HEK293 (cell line): Measurements from ENCODE around the gene SPATA2.
"Not testable (repeated sequence)": the region's sequence is repeated elsewhere in the genome, so short reads cannot be mapped to it uniquely, and the experiment has no call there.

Experiments
- CTCF ChIA-PET: fragments of 350-600 bp; formaldehyde crosslinking; extraction: SDS; loops from one replicate; lab custom pipeline; 2021; ENCODE audit warnings: antibody characterized with exemption; lab: Yijun Ruan, JAX
- POLR2A ChIA-PET: fragments of 300-600 bp; formaldehyde crosslinking; extraction: SDS; loops from one replicate; lab custom pipeline; 2020; ENCODE audit warnings: antibody characterized with exemption, inconsistent platforms; lab: Yijun Ruan, JAX
- H3K27ac ChIP-seq: fragments of 200-500 bp; sonication (Bioruptor generic); 2 replicates; pipeline ENCODE4 v1.5.1; 2014; ENCODE audit warnings: low read depth, low read length, control low read depth, inconsistent platforms; ENCODE audit errors: extremely low read depth
- H3K36me3 ChIP-seq, 2 experiments: fragments of 200-500 bp in 1 of 2; sonication (Bioruptor generic) in 1 of 2; 1 replicate in 1 of 2; 2 replicates in 1 of 2; pipeline ENCODE4 v1.5.1; 2014 to 2017; ENCODE audit warnings: inconsistent platforms in 2 of 2, low read length in 2 of 2; ENCODE audit not compliant: control insufficient read depth in 2 of 2, insufficient read depth in 1 of 2
- H3K4me1 ChIP-seq: fragments of 200-500 bp; sonication (Bioruptor generic); 2 replicates; pipeline ENCODE4 v1.5.1; 2014; ENCODE audit warnings: mild to moderate bottlenecking, low read length, inconsistent platforms; ENCODE audit not compliant: control insufficient read depth, insufficient read depth
- H3K4me3 ChIP-seq: 2 replicates; pipeline ENCODE4 v1.5.1; 2011; ENCODE audit warnings: low read depth, mild to moderate bottlenecking, control low read depth, low read length, moderate library complexity
- H3K9me3 ChIP-seq: fragments of 200-500 bp; sonication (Bioruptor generic); 2 replicates; pipeline ENCODE4 v1.5.1; 2014; ENCODE audit warnings: low read depth, low read length, inconsistent platforms; ENCODE audit not compliant: control insufficient read depth, insufficient read depth
- BCL11A ChIP-seq: fragments of 450-650 bp; formaldehyde crosslinking; IDR thresholded peaks from 2 replicates; pipeline ENCODE4 v1.5.1; 2016; ENCODE audit warnings: low read depth, missing biosample characterization, missing genetic modification characterization
- EGR2 ChIP-seq: fragments of 450-650 bp; formaldehyde crosslinking; IDR thresholded peaks from 2 replicates; pipeline ENCODE4 v1.5.1; 2016; ENCODE audit warnings: low read depth, missing biosample characterization, missing genetic modification characterization
- GFI1B ChIP-seq: fragments of 450-650 bp; formaldehyde crosslinking; IDR thresholded peaks from 2 replicates; pipeline ENCODE4 v1.5.1; 2016; ENCODE audit warnings: missing biosample characterization, missing genetic modification characterization
- SP2 ChIP-seq: fragments of 450-650 bp; formaldehyde crosslinking; IDR thresholded peaks from 2 replicates; pipeline ENCODE4 v1.5.1; 2016; ENCODE audit warnings: missing biosample characterization, missing genetic modification characterization
- TRIM28 ChIP-seq: IDR thresholded peaks from 2 replicates; pipeline ENCODE4 v1.6.1; 2011; ENCODE audit warnings: low read length, control low read depth, borderline replicate concordance
- ZBTB48 ChIP-seq: fragments of 450-650 bp; formaldehyde crosslinking; IDR thresholded peaks from 2 replicates; pipeline ENCODE4 v1.5.1; 2016; ENCODE audit warnings: missing biosample characterization, missing genetic modification characterization
- ZNF155 ChIP-seq: fragments of 450-650 bp; formaldehyde crosslinking; IDR thresholded peaks from 2 replicates; pipeline ENCODE4 v1.5.1; 2016; ENCODE audit warnings: missing biosample characterization, missing genetic modification characterization
- ZNF157 ChIP-seq: fragments of 450-650 bp; formaldehyde crosslinking; IDR thresholded peaks from 2 replicates; pipeline ENCODE4 v1.5.1; 2016; ENCODE audit warnings: missing biosample characterization, missing genetic modification characterization
- ZNF311 ChIP-seq: fragments of 450-650 bp; formaldehyde crosslinking; IDR thresholded peaks from 2 replicates; pipeline ENCODE4 v1.5.1; 2017; ENCODE audit warnings: missing biosample characterization, missing genetic modification characterization, borderline replicate concordance
- ZNF544 ChIP-seq: fragments of 450-650 bp; formaldehyde crosslinking; IDR thresholded peaks from 2 replicates; pipeline ENCODE4 v1.5.0; 2017; ENCODE audit warnings: missing biosample characterization, missing genetic modification characterization
- ZNF600 ChIP-seq: fragments of 450-650 bp; formaldehyde crosslinking; IDR thresholded peaks from 2 replicates; pipeline ENCODE4 v1.5.1; 2016; ENCODE audit warnings: missing biosample characterization, missing genetic modification characterization
- ZNF610 ChIP-seq: fragments of 450-650 bp; formaldehyde crosslinking; IDR thresholded peaks from 2 replicates; pipeline ENCODE4 v1.5.1; 2016; ENCODE audit warnings: missing biosample characterization, missing genetic modification characterization, borderline replicate concordance
- ZNF626 ChIP-seq: fragments of 450-650 bp; sonication (Bioruptor Pico); formaldehyde crosslinking; IDR thresholded peaks from 2 replicates; pipeline ENCODE4 v1.5.1; 2018; ENCODE audit warnings: missing biosample characterization, missing genetic modification characterization, inconsistent platforms
- ZNF830 ChIP-seq: fragments of 450-650 bp; IDR thresholded peaks from 2 replicates; pipeline ENCODE4 v1.5.0; 2018; ENCODE audit warnings: missing biosample characterization, missing genetic modification characterization, low read depth, mild to moderate bottlenecking, moderate library complexity
- ZSCAN16 ChIP-seq: fragments of 450-650 bp; formaldehyde crosslinking; IDR thresholded peaks from 2 replicates; pipeline ENCODE4 v1.5.1; 2016; ENCODE audit warnings: missing biosample characterization, missing genetic modification characterization
- ZSCAN23 ChIP-seq: fragments of 450-650 bp; formaldehyde crosslinking; IDR thresholded peaks from 2 replicates; pipeline ENCODE4 v1.5.1; 2016; ENCODE audit warnings: missing biosample characterization, missing genetic modification characterization
- ZSCAN5A ChIP-seq: fragments of 450-650 bp; formaldehyde crosslinking; IDR thresholded peaks from 2 replicates; pipeline ENCODE4 v1.5.1; 2016; ENCODE audit warnings: missing biosample characterization, missing genetic modification characterization
- TF ChIP-seq, protein P1 (sequence below): fragments of 450-650 bp; formaldehyde crosslinking; IDR thresholded peaks from 2 replicates; pipeline ENCODE4 v1.5.1; 2016; ENCODE audit warnings: missing biosample characterization, missing genetic modification characterization, borderline replicate concordance
- TF ChIP-seq, protein P2 (sequence below): fragments of 450-650 bp; formaldehyde crosslinking; IDR thresholded peaks from 2 replicates; pipeline ENCODE4 v1.5.1; 2016; ENCODE audit warnings: missing biosample characterization, missing genetic modification characterization

The SPATA2 gene

DNA sequence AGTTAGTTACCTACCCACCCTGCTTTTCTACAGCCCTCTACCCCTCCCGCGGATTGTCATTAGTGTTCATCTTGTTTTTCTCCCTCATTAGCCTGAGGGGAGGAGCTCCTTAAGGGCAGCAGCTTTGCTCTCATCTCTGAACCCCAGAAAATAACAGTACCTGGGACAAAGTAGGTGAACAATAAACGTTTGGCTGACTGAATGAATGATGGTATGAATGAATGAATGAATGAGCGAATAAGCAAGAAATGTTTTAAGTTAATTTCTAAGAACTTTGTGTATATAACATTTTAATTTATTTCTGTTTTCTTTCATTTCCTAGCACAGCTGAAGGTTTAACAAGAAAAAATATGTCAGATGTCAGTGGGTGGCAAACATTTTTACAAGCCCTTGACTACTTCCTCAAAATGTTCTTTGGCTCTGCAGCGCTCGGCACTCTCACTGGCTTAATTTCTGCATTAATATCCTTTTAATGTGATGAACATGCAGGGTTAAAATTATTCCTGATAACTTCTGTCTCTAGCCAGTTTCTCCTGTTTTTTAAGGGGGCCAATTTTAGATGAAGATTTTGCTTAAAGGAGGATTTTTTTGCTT, 52.6 kb downstream of the SPATA2 start:
- Histone ChIP-seq H3K4me1 (no peaks in the 10 kb centered on the region), H3K9me3 (no peaks in the 10 kb centered on the region), H3K4me3 (no peak overlapping the region), H3K27ac (no peak overlapping the region), H3K36me3 (peaks cover 0 to 30% of the 10 kb centered on the region in 2 experiments; a peak in 1 of 3 replicates)
- no peak for TF ChIP-seq BCL11A (tag by site-specific recombination)
- TF ChIP-seq ZNF544 (tag by site-specific recombination): no peak
- no peak for TF ChIP-seq ZNF157 (tag by site-specific recombination)
- TF ChIP-seq ZNF626 (tag by site-specific recombination): no peak
- TF ChIP-seq GFI1B (tag by site-specific recombination): no peak
- TF ChIP-seq ZNF155 (tag by site-specific recombination): no peak
- CTCF ChIA-PET: no interaction called here
- POLR2A ChIA-PET: interaction anchor here (0.6 kb wide), 3 partner anchors 44 to 203 kb away, joined by 4 to 6 read pairs (median 5); no protein-coding TSS in a partner anchor

GRCh38 chr20:49861232-49861631, 54.1 kb downstream of the SPATA2 start:
- H3K27ac ChIP-seq, H3K4me1 ChIP-seq, H3K4me3 ChIP-seq, CTCF ChIA-PET, POLR2A ChIA-PET, H3K9me3 ChIP-seq: not testable (repeated sequence)
- peaks cover 5 to 35% of the 10 kb centered on the region in 2 experiments; a peak in 2 of 3 replicates for H3K36me3 ChIP-seq

DNA sequence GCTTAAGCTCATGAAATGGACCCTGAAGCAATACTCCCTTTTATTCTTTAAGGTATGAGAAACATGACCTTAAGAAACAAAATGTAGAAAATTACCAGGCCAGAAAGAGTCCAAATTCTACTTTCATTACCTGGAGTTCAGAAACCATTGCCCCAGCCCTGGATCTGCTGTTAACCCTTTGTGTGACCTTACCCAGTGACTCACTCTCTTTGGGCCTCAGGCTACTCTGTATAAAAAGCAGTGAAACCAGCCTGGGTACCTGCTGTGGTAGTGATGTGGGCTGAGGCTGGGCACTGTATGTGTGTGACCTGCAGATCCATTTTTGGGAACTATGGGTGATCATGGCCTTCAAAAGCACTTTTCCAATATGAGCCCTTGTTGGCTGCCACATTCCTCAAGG, 55.5 kb downstream of the SPATA2 start:
- CTCF ChIA-PET: interaction anchor here (0.6 to 1.3 kb wide), 5 partner anchors 13 to 619 kb away, joined by 3 to 7 read pairs (median 4); no protein-coding TSS in a partner anchor
- POLR2A ChIA-PET: no interaction called here
- H3K9me3 ChIP-seq: no peaks in the 10 kb centered on the region
- H3K4me1 ChIP-seq: no peaks in the 10 kb centered on the region
- H3K36me3 ChIP-seq: peaks cover 5 to 36% of the 10 kb centered on the region in 2 experiments; a peak in 2 of 3 replicates
- H3K27ac ChIP-seq: no peak overlapping the region
- TF ChIP-seq, protein P1, sequence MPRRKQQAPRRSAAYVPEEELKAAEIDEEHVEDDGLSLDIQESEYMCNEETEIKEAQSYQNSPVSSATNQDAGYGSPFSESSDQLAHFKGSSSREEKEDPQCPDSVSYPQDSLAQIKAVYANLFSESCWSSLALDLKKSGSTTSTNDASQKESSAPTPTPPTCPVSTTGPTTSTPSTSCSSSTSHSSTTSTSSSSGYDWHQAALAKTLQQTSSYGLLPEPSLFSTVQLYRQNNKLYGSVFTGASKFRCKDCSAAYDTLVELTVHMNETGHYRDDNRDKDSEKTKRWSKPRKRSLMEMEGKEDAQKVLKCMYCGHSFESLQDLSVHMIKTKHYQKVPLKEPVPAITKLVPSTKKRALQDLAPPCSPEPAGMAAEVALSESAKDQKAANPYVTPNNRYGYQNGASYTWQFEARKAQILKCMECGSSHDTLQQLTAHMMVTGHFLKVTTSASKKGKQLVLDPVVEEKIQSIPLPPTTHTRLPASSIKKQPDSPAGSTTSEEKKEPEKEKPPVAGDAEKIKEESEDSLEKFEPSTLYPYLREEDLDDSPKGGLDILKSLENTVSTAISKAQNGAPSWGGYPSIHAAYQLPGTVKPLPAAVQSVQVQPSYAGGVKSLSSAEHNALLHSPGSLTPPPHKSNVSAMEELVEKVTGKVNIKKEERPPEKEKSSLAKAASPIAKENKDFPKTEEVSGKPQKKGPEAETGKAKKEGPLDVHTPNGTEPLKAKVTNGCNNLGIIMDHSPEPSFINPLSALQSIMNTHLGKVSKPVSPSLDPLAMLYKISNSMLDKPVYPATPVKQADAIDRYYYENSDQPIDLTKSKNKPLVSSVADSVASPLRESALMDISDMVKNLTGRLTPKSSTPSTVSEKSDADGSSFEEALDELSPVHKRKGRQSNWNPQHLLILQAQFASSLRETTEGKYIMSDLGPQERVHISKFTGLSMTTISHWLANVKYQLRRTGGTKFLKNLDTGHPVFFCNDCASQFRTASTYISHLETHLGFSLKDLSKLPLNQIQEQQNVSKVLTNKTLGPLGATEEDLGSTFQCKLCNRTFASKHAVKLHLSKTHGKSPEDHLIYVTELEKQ: no peak
- TF ChIP-seq ZNF311 (tag by site-specific recombination) (no peak), ZNF830 (tag by site-specific recombination) (no peak), ZNF600 (tag by site-specific recombination) (no peak), TRIM28 (no peak), ZBTB48 (tag by site-specific recombination) (no peak), SP2 (tag by site-specific recombination) (no peak), ZNF610 (tag by site-specific recombination) (no peak), ZSCAN23 (tag by site-specific recombination) (no peak), ZSCAN16 (tag by site-specific recombination) (no peak), ZSCAN5A (tag by site-specific recombination) (no peak), EGR2 (tag by site-specific recombination) (no peak)
- TF ChIP-seq, protein P2, sequence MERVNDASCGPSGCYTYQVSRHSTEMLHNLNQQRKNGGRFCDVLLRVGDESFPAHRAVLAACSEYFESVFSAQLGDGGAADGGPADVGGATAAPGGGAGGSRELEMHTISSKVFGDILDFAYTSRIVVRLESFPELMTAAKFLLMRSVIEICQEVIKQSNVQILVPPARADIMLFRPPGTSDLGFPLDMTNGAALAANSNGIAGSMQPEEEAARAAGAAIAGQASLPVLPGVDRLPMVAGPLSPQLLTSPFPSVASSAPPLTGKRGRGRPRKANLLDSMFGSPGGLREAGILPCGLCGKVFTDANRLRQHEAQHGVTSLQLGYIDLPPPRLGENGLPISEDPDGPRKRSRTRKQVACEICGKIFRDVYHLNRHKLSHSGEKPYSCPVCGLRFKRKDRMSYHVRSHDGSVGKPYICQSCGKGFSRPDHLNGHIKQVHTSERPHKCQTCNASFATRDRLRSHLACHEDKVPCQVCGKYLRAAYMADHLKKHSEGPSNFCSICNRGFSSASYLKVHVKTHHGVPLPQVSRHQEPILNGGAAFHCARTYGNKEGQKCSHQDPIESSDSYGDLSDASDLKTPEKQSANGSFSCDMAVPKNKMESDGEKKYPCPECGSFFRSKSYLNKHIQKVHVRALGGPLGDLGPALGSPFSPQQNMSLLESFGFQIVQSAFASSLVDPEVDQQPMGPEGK (tag by site-specific recombination): no peak
- H3K4me3 ChIP-seq: no peak overlapping the region
